GM06990 (cell line): ENCODE measurements around the gene LRRN1.

Source experiments
- DNase-seq: peaks from one replicate; pipeline ENCODE4 v3.0.0-alpha.2; 2011; ENCODE audit not compliant: insufficient read length; ENCODE audit errors: extremely low read depth
- H3K27me3 ChIP-seq: replicated peaks from 2 replicates; pipeline ENCODE4 v1.6.0; 2011; ENCODE audit warnings: low read length; ENCODE audit not compliant: control insufficient read depth, insufficient read depth
- H3K36me3 ChIP-seq: 2 replicates; pipeline ENCODE4 v1.5.1; 2011; ENCODE audit warnings: low read length; ENCODE audit not compliant: control insufficient read depth, insufficient read depth
- H3K4me3 ChIP-seq: replicated peaks from 2 replicates; pipeline ENCODE4 v1.5.1; 2011; ENCODE audit warnings: low read depth, mild to moderate bottlenecking, control low read depth, low read length
- TF ChIP-seq, protein P1 (sequence below): IDR thresholded peaks from 2 replicates; pipeline ENCODE4 v1.5.1; 2011; ENCODE audit warnings: low read length, control low read depth, mild to moderate bottlenecking, inconsistent platforms; ENCODE audit not compliant: insufficient read depth, poor library complexity, severe bottlenecking

The LRRN1 gene

DNA sequence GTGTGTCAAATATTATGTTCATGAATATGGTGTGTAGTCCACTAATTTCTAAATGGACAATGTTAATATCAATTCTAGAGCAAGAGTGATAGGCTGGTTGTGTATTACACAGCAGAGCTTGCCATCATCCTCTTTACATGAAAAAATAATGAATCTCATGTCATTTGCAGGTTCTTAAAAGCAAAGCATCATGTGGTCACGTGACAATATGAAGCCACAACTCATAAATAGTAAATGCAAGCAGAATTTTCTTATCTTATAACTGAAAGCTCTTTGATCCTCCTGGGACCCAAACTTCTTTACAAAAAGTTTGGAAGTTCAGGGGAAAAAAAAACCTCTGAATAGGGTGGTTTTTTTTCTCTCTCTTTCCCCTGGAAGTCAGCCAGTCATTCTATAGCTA lies 26.9 kb upstream of the LRRN1 start:
- TF ChIP-seq, protein P1, sequence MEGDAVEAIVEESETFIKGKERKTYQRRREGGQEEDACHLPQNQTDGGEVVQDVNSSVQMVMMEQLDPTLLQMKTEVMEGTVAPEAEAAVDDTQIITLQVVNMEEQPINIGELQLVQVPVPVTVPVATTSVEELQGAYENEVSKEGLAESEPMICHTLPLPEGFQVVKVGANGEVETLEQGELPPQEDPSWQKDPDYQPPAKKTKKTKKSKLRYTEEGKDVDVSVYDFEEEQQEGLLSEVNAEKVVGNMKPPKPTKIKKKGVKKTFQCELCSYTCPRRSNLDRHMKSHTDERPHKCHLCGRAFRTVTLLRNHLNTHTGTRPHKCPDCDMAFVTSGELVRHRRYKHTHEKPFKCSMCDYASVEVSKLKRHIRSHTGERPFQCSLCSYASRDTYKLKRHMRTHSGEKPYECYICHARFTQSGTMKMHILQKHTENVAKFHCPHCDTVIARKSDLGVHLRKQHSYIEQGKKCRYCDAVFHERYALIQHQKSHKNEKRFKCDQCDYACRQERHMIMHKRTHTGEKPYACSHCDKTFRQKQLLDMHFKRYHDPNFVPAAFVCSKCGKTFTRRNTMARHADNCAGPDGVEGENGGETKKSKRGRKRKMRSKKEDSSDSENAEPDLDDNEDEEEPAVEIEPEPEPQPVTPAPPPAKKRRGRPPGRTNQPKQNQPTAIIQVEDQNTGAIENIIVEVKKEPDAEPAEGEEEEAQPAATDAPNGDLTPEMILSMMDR = no peak

DNA sequence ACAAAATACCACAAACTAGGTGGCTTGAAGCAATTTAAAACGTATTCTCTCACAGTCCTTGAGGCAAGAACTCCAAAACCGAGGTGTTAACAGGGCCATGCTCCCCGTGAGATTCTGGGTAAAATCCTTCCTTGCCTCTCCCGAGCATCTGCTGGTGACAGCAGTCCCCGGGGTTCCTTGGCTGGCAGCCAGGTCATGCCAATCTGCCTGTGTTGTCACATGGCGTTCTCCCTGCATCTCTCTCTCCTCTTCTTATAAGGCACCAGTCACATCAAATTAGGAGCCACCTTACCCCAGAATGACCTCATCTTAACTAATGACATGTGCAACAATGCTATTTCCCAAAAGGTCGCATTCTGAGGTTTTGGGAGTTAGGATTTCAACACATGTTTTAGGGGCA lies 26.3 kb upstream of the LRRN1 start:
- TF ChIP-seq, protein P1 = no peak
- H3K36me3 ChIP-seq = no peaks in the 10 kb centered on the region
- no peaks in the 10 kb centered on the region for H3K27me3 ChIP-seq
- no peak overlapping the region for H3K4me3 ChIP-seq
- DNase-seq = no peak

More for the DNA sequence above, 26.9 kb upstream of the LRRN1 start:
- DNase-seq = no peak
- Histone ChIP-seq H3K36me3 (no peaks in the 10 kb centered on the region), H3K27me3 (no peaks in the 10 kb centered on the region), H3K4me3 (no peak overlapping the region)

DNA sequence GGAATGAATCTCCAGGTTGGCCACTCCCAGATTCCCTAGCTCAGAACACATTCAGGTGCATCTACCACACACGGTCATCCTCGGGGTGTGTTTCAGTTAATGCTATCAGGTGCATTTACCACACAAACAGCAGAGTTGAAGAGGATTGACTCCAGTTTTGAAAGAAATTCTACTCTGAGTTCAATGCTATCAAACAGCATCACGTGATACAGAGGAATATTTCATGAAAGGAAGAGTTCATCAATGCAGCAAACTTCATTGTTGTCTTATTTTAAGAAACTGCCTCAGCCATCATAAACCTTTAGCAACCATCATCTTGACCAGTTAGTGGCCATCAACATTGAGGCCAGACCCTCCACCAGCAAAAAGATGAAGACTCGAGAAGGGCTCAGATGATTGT lies 22.6 kb upstream of the LRRN1 start:
- no peaks in the 10 kb centered on the region for H3K27me3 ChIP-seq
- TF ChIP-seq, protein P1 = no peak
- H3K4me3 ChIP-seq = no peak overlapping the region
- no peaks in the 10 kb centered on the region for H3K36me3 ChIP-seq
- no peak for DNase-seq

DNA sequence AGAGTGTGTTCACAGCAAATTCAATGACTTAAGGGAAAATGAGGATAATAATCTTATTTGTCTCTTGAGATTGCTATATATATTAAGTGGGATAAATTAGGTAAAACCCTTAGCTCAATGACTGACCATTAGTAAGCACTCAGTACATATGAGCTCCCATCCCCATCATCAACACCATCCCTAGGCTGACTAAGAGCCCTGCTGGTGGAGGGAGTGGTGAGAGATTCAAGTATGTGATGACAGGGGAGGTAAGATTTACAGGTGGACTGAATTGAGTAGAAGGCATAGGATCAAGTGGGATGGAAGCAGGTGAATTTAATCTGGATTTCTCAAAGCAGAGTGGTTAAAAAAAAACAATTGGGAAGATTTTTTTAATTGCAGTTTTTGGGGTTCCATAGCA lies 21.0 kb upstream of the LRRN1 start:
- TF ChIP-seq, protein P1 = no peak
- no peak for DNase-seq
- H3K36me3 ChIP-seq = no peaks in the 10 kb centered on the region

DNA sequence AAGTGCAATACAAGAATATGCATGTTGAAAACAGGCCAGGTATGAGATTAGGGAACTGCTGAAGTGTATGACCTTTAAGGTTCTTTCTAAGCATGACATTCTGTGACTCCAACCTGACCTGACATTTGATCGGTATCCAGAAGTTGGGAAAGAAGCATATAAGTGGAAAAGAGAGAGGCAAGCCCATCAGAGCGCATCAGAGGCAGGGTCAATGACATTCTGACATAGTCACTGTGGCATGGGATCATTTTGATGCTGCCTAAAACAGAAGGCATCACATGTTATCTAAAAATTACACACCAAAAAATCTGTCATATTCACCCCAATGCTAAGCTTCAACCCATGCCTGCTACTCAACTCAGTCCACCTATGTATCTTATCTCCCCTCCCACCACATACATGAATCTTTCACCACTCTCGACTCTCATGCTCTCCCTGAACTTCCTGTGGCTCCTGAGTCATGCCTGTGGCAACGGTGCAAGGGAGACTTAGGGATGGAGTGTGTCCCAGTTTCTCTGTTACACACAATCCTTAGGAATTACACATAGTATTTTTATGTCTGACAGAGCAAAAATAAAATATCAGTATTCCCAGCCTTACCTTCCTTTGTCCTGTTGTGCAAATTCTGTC lies 20.5 kb upstream of the LRRN1 start:
- Histone ChIP-seq H3K36me3 (no peaks in the 10 kb centered on the region), H3K4me3 (no peak overlapping the region), H3K27me3 (no peaks in the 10 kb centered on the region)
- DNase-seq = no peak
- TF ChIP-seq, protein P1 = no peak

More for the DNA sequence above, 21.0 kb upstream of the LRRN1 start:
- Histone ChIP-seq H3K4me3 (no peak overlapping the region), H3K27me3 (no peaks in the 10 kb centered on the region)

DNA sequence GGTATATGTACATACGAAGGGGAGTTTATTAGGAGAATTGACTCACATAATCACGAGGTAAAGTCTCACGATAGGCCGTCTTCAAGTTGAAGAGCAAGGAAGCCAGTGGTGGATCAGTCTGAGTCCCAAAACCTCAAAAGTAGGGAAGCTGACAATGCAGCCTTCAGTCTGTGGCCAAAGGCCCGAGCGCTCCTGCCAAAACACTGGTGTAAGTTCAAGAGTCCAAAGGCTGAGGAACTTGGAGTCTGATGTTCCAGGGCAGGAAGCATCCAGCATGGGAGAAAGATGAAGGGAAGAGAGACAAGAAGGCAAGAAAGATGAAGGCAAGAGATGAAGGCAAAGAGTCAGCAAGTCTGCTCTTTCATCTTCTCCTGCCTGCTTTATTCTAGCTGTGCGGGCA lies 16.8 kb upstream of the LRRN1 start:
- H3K4me3 ChIP-seq = no peak overlapping the region
- TF ChIP-seq, protein P1 = no peak
- no peaks in the 10 kb centered on the region for H3K36me3 ChIP-seq
- no peak for DNase-seq
- H3K27me3 ChIP-seq = no peaks in the 10 kb centered on the region
